H9 (cell line): Measurements from ENCODE around the gene TM9SF4. TPM values are rescaled to one million over a fixed set of nuclear protein-coding genes. Genes with fewer than 3 reads are reported as not detected.

Experiments used
- DNase-seq: peaks from one replicate; pipeline ENCODE4 v3.0.0-alpha.2; 2017
- H2AFZ ChIP-seq: one replicate; pipeline ENCODE4 v1.6.1; 2013; ENCODE audit warnings: mild to moderate bottlenecking, low read length, control low read depth, moderate library complexity
- H2AK5ac ChIP-seq: 2 replicates; pipeline ENCODE4 v1.6.1; 2013; ENCODE audit warnings: low read length, control low read depth, mixed read lengths; ENCODE audit not compliant: insufficient read length
- H2BK120ac ChIP-seq: one replicate; pipeline ENCODE4 v1.6.1; 2013; ENCODE audit warnings: low read depth, mild to moderate bottlenecking, low read length, control low read depth, inconsistent platforms; ENCODE audit not compliant: poor library complexity, severe bottlenecking
- H2BK12ac ChIP-seq: 2 replicates; pipeline ENCODE4 v1.6.1; 2013; ENCODE audit warnings: low read length, control low read depth, mixed read lengths, low read depth; ENCODE audit not compliant: insufficient read length
- H2BK15ac ChIP-seq: 2 replicates; pipeline ENCODE4 v1.6.1; 2013; ENCODE audit warnings: low read depth, low read length, control low read depth
- H2BK20ac ChIP-seq: one replicate; pipeline ENCODE4 v1.6.1; 2013; ENCODE audit warnings: low read depth, mild to moderate bottlenecking, low read length, control low read depth, inconsistent platforms; ENCODE audit not compliant: poor library complexity, severe bottlenecking
- H2BK5ac ChIP-seq: 2 replicates; pipeline ENCODE4 v1.6.1; 2013; ENCODE audit warnings: low read length, control low read depth, mixed read lengths; ENCODE audit not compliant: insufficient read length
- H3K14ac ChIP-seq: 2 replicates; pipeline ENCODE4 v1.6.1; 2013; ENCODE audit warnings: low read length, control low read depth; ENCODE audit not compliant: insufficient read depth
- H3K18ac ChIP-seq: 2 replicates; pipeline ENCODE4 v1.6.1; 2013; ENCODE audit warnings: low read depth, mild to moderate bottlenecking, mixed read lengths, low read length, control low read depth; ENCODE audit not compliant: insufficient read length
- H3K23ac ChIP-seq: 2 replicates; pipeline ENCODE4 v1.6.1; 2013; ENCODE audit warnings: low read length, control low read depth, mixed read lengths, low read depth; ENCODE audit not compliant: insufficient read length
- H3K23me2 ChIP-seq: 2 replicates; pipeline ENCODE4 v1.6.1; 2013; ENCODE audit warnings: low read depth, mild to moderate bottlenecking, mixed read lengths, low read length, control low read depth; ENCODE audit not compliant: insufficient read length, poor library complexity, severe bottlenecking
- H3K27ac ChIP-seq: 2 replicates; pipeline ENCODE4 v1.5.1; 2013; ENCODE audit warnings: low read length, control low read depth, mixed read lengths, low read depth; ENCODE audit not compliant: insufficient read length
- H3K27me3 ChIP-seq: 2 replicates; pipeline ENCODE4 v1.6.1; 2013; ENCODE audit warnings: low read length, control low read depth, inconsistent platforms; ENCODE audit not compliant: insufficient read depth
- H3K4ac ChIP-seq: 2 replicates; pipeline ENCODE4 v1.6.1; 2013; ENCODE audit warnings: low read depth, mild to moderate bottlenecking, control low read depth, inconsistent platforms, low read length, moderate library complexity
- H3K4me1 ChIP-seq: 2 replicates; pipeline ENCODE4 v1.6.1; 2013; ENCODE audit warnings: low read length, control low read depth, inconsistent platforms; ENCODE audit not compliant: insufficient read depth
- H3K4me2 ChIP-seq: 2 replicates; pipeline ENCODE4 v1.6.1; 2013; ENCODE audit warnings: low read length, control low read depth, mixed read lengths; ENCODE audit not compliant: insufficient read length, insufficient read depth
- H3K56ac ChIP-seq: 2 replicates; pipeline ENCODE4 v1.6.1; 2013; ENCODE audit warnings: low read depth, mild to moderate bottlenecking, mixed read lengths, low read length, control low read depth; ENCODE audit not compliant: insufficient read length
- H3K79me1 ChIP-seq: 2 replicates; pipeline ENCODE4 v1.6.1; 2013; ENCODE audit warnings: low read depth, mild to moderate bottlenecking, moderate library complexity, low read length, control low read depth, inconsistent platforms; ENCODE audit not compliant: insufficient read depth, poor library complexity, severe bottlenecking
- H3K79me2 ChIP-seq: 2 replicates; pipeline ENCODE4 v1.6.1; 2013; ENCODE audit warnings: low read length, control low read depth, inconsistent platforms; ENCODE audit not compliant: insufficient read depth
- H3K9ac ChIP-seq: 2 replicates; pipeline ENCODE4 v1.6.1; 2013; ENCODE audit warnings: low read length, control low read depth, mixed read lengths; ENCODE audit not compliant: insufficient read length; ENCODE audit errors: extremely low read depth
- H3K9me3 ChIP-seq: one replicate; pipeline ENCODE4 v1.6.1; 2013; ENCODE audit warnings: low read depth, low read length, inconsistent platforms; ENCODE audit not compliant: control insufficient read depth
- H3T11ph ChIP-seq: one replicate; pipeline ENCODE4 v1.6.1; 2013; ENCODE audit warnings: mild to moderate bottlenecking, low read length, control low read depth, inconsistent platforms
- H4K20me1 ChIP-seq: one replicate; pipeline ENCODE4 v1.6.1; 2013; ENCODE audit not compliant: control insufficient read depth, insufficient read length, insufficient read depth
- H4K5ac ChIP-seq: 2 replicates; pipeline ENCODE4 v1.6.1; 2013; ENCODE audit warnings: low read depth, mild to moderate bottlenecking, mixed read lengths, low read length, control low read depth; ENCODE audit not compliant: insufficient read length
- H4K8ac ChIP-seq: replicated peaks from 2 replicates; pipeline ENCODE4 v1.6.1; 2013; ENCODE audit warnings: low read length, control low read depth, mixed read lengths, low read depth; ENCODE audit not compliant: insufficient read length
- H4K91ac ChIP-seq: 2 replicates; pipeline ENCODE4 v1.6.1; 2013; ENCODE audit warnings: low read depth, mild to moderate bottlenecking, moderate library complexity, mixed read lengths, low read length, control low read depth; ENCODE audit not compliant: insufficient read length
- H3K27ac Mint-ChIP-seq, 3 experiments: 2 replicates in 2 of 3; 3 replicates in 1 of 3; pipeline ENCODE4 v1.8.0; 2020 to 2021; ENCODE audit warnings: mixed read lengths in 3 of 3, mild to moderate bottlenecking in 1 of 3, moderate library complexity in 1 of 3
- H3K27me3 Mint-ChIP-seq: 2 replicates; pipeline ENCODE4 v1.8.0; 2021; ENCODE audit warnings: low read depth, mild to moderate bottlenecking, moderate library complexity, mixed read lengths
- H3K36me3 Mint-ChIP-seq, 3 experiments: 2 replicates in 2 of 3; 3 replicates in 1 of 3; pipeline ENCODE4 v1.8.0; 2020 to 2021; ENCODE audit warnings: low read depth in 3 of 3, mixed read lengths in 3 of 3; ENCODE audit not compliant: insufficient read depth in 1 of 3
- H3K4me1 Mint-ChIP-seq, 2 experiments: 2 replicates each; pipeline ENCODE4 v1.8.0; 2020; ENCODE audit warnings: mixed read lengths in 2 of 2
- H3K4me3 Mint-ChIP-seq, 2 experiments: 2 replicates in 1 of 2; 3 replicates in 1 of 2; pipeline ENCODE4 v1.8.0; 2020 to 2021; ENCODE audit warnings: mild to moderate bottlenecking in 2 of 2, mixed read lengths in 2 of 2, moderate library complexity in 1 of 2
- H3K9me3 Mint-ChIP-seq, 2 experiments: 2 replicates in 1 of 2; 3 replicates in 1 of 2; pipeline ENCODE4 v1.8.0; 2020; ENCODE audit warnings: mild to moderate bottlenecking in 2 of 2, mixed read lengths in 2 of 2, moderate library complexity in 1 of 2
- WGBS: extraction: QIAGEN DNeasy Blood & Tissue Kit; methylation state at CpG from one replicate; pipeline ENCODE4 v1.1.7; 2013; ENCODE audit warnings: missing lambda C conversion rate, low lambda C conversion rate, mixed read lengths; ENCODE audit not compliant: insufficient read length; ENCODE audit errors: extremely low coverage; 5-methylcytosine and 5-hydroxymethylcytosine counted together
- total RNA-seq: library from RNA; stranded (reverse); gene quantifications from 2 replicates; pipeline ENCODE4 v1.2.1, GENCODE V29; 2021
- TF ChIP-seq, protein P1 (sequence below): fragments of 200-600 bp; sonication (generic); conservative IDR thresholded peaks from 3 replicates; pipeline ENCODE4 v1.8.0; 2021; ENCODE audit warnings: antibody characterized with exemption, mild to moderate bottlenecking

The TM9SF4 gene
- total RNA-seq, 1 experiment from 2014 or later, result 62.3 TPM

DNA sequence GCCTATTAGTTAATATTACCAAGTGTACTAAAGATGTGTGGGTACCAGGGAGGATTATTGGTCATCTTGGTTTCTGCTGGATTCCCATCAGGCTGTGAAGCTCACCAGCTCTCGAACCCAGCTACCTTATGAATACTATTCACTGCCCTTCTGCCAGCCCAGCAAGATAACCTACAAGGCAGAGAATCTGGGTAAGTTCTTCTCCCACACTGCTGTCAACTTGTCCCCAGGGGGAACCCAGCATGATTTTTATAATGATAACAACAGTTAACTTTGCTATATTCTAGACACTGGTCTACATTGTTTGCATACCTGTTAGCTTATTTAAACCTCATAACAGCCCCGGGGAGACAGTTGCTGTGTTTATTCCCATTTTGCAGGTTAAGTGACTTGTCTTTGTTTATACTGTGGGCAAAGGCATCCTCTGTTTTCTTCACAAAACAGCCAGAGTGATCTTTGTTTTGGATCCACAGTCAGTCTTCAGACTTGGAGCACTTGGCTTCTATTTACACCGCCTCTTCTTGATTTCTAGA lies 26.5 kb downstream of the TM9SF4 start:
- Histone ChIP-seq H3K56ac (no peak overlapping the region), H4K8ac (no peak overlapping the region), H4K20me1 (no peaks in the 10 kb centered on the region), H2BK15ac (no peak overlapping the region), H3K9me3 (no peaks in the 10 kb centered on the region), H2BK12ac (no peak overlapping the region), H2BK5ac (no peak overlapping the region), H3K14ac (no peak overlapping the region), H3K4me1 (no peaks in the 10 kb centered on the region), H3T11ph (no peak overlapping the region), H3K9ac (no peak overlapping the region), H3K23ac (no peak overlapping the region), H3K79me1 (peaks cover 3% of the 10 kb centered on the region), H2AFZ (no peak overlapping the region), H3K23me2 (no peaks in the 10 kb centered on the region), H3K4ac (no peak overlapping the region), H4K5ac (no peak overlapping the region), H4K91ac (no peak overlapping the region), H2AK5ac (no peak overlapping the region), H3K27me3 (no peaks in the 10 kb centered on the region), H3K79me2 (no peaks in the 10 kb centered on the region; the same call in 1 of the 2 replicates), H3K27ac (no peak overlapping the region), H2BK120ac (no peak overlapping the region), H3K4me2 (no peak overlapping the region), H2BK20ac (no peak overlapping the region), H3K18ac (no peak overlapping the region)
- Mint-ChIP-seq H3K9me3 (no peaks in the 10 kb centered on the region), H3K27me3 (no peaks in the 10 kb centered on the region), H3K4me3 (no peak overlapping the region), H3K4me1 (0 out of 4 replicates have a peak, but pooled peaks cover 0 to 3% of the 10 kb centered on the region in 2 experiments), H3K27ac (no peak overlapping the region), H3K36me3 (peaks cover 13 to 48% (median 34%) of the 10 kb centered on the region in 3 experiments; a peak in 6 of 7 replicates)
- TF ChIP-seq, protein P1, sequence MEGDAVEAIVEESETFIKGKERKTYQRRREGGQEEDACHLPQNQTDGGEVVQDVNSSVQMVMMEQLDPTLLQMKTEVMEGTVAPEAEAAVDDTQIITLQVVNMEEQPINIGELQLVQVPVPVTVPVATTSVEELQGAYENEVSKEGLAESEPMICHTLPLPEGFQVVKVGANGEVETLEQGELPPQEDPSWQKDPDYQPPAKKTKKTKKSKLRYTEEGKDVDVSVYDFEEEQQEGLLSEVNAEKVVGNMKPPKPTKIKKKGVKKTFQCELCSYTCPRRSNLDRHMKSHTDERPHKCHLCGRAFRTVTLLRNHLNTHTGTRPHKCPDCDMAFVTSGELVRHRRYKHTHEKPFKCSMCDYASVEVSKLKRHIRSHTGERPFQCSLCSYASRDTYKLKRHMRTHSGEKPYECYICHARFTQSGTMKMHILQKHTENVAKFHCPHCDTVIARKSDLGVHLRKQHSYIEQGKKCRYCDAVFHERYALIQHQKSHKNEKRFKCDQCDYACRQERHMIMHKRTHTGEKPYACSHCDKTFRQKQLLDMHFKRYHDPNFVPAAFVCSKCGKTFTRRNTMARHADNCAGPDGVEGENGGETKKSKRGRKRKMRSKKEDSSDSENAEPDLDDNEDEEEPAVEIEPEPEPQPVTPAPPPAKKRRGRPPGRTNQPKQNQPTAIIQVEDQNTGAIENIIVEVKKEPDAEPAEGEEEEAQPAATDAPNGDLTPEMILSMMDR, result no peak
- DNase-seq, result no peak
- no CpG with 5 or more reads among the region's 3 CpGs for WGBS
